ENCODE measurements around the gene DGCR6.
"Not testable (repeated sequence)": the region's sequence is repeated elsewhere in the genome, so short reads cannot be mapped to it uniquely, and the experiment has no call there.

The DGCR6 gene

GRCh38 chr22:18906896-18907295 is 776 bp downstream of the DGCR6 start:
- H2AFZ ChIP-seq: no peak overlapping the region
- H3K79me2 ChIP-seq: no peaks in the 10 kb centered on the region
- H3K4me1 ChIP-seq: no peaks in the 10 kb centered on the region
- TF ChIP-seq CTCF (IDR thresholded peaks at IDR 0.05): no peak
- H3K27me3 ChIP-seq (ENCODE audit: control insufficient read depth, insufficient read depth, low read length): no peaks in the 10 kb centered on the region
- H3K9ac ChIP-seq: no peak overlapping the region
- no peaks in the 10 kb centered on the region for H3K36me3 ChIP-seq (ENCODE audit: control insufficient read depth, insufficient read depth, low read length)
- H3K27ac ChIP-seq: no peak overlapping the region
- H3K9me3 ChIP-seq (ENCODE audit: control insufficient read depth, low read length): no peaks in the 10 kb centered on the region
- no peak overlapping the region for H3K4me2 ChIP-seq (ENCODE audit: low read length)
- H3K4me3 ChIP-seq (ENCODE audit: low read depth, low read length): no peak overlapping the region

- no peak overlapping the region for H3K27ac ChIP-seq
- TF ChIP-seq CTCF (IDR thresholded peaks at IDR 0.05): no peak
- H3K4me2 ChIP-seq (ENCODE audit: low read length): no peak overlapping the region
- H2AFZ ChIP-seq: no peak overlapping the region
- H3K79me2 ChIP-seq: no peaks in the 10 kb centered on the region
- no peak overlapping the region for H3K9ac ChIP-seq
- no peaks in the 10 kb centered on the region for H3K4me1 ChIP-seq
- no peaks in the 10 kb centered on the region for H3K36me3 ChIP-seq (ENCODE audit: control insufficient read depth, insufficient read depth, low read length)
- H3K27me3 ChIP-seq (ENCODE audit: control insufficient read depth, insufficient read depth, low read length): no peaks in the 10 kb centered on the region
- no peaks in the 10 kb centered on the region for H3K9me3 ChIP-seq (ENCODE audit: control insufficient read depth, low read length)
- no peak overlapping the region for H3K4me3 ChIP-seq (ENCODE audit: low read depth, low read length)
Observed at GRCh38 chr22:18909556-18909955, 3.4 kb downstream of the DGCR6 start.

- not testable (repeated sequence) for H3K36me3 ChIP-seq (ENCODE audit: control insufficient read depth, insufficient read depth, low read length); H2AFZ ChIP-seq
Observed at GRCh38 chr22:18911535-18911934, 5.4 kb downstream of the DGCR6 start.

GRCh38 chr22:18912264-18912946 is 6.3 kb downstream of the DGCR6 start:
- H3K9ac ChIP-seq; H3K79me2 ChIP-seq; H2AFZ ChIP-seq; H3K4me2 ChIP-seq (ENCODE audit: low read length); H3K36me3 ChIP-seq (ENCODE audit: control insufficient read depth, insufficient read depth, low read length); H3K9me3 ChIP-seq (ENCODE audit: control insufficient read depth, low read length); H3K27me3 ChIP-seq (ENCODE audit: control insufficient read depth, insufficient read depth, low read length); H3K4me1 ChIP-seq; H3K4me3 ChIP-seq (ENCODE audit: low read depth, low read length); H3K27ac ChIP-seq: not testable (repeated sequence)

More at GRCh38 chr22:18911535-18911934, 5.4 kb downstream of the DGCR6 start:
- H3K27ac ChIP-seq; H3K9ac ChIP-seq; H3K4me1 ChIP-seq; H3K27me3 ChIP-seq (ENCODE audit: control insufficient read depth, insufficient read depth, low read length); H3K9me3 ChIP-seq (ENCODE audit: control insufficient read depth, low read length); H3K79me2 ChIP-seq; H3K4me3 ChIP-seq (ENCODE audit: low read depth, low read length); H3K4me2 ChIP-seq (ENCODE audit: low read length): not testable (repeated sequence)

GRCh38 chr22:18914558-18914957 is 8.4 kb downstream of the DGCR6 start:
- not testable (repeated sequence) for H3K9ac ChIP-seq; H2AFZ ChIP-seq; H3K79me2 ChIP-seq; H3K4me1 ChIP-seq; H3K4me2 ChIP-seq (ENCODE audit: low read length); H3K4me3 ChIP-seq (ENCODE audit: low read depth, low read length); H3K27me3 ChIP-seq (ENCODE audit: control insufficient read depth, insufficient read depth, low read length); H3K9me3 ChIP-seq (ENCODE audit: control insufficient read depth, low read length); H3K27ac ChIP-seq; H3K36me3 ChIP-seq (ENCODE audit: control insufficient read depth, insufficient read depth, low read length)

- not testable (repeated sequence) for H3K27me3 ChIP-seq (ENCODE audit: control insufficient read depth, insufficient read depth, low read length); H3K9me3 ChIP-seq (ENCODE audit: control insufficient read depth, low read length); H3K4me1 ChIP-seq; H3K4me2 ChIP-seq (ENCODE audit: low read length); H3K9ac ChIP-seq; H2AFZ ChIP-seq; H3K27ac ChIP-seq; H3K79me2 ChIP-seq; H3K36me3 ChIP-seq (ENCODE audit: control insufficient read depth, insufficient read depth, low read length); H3K4me3 ChIP-seq (ENCODE audit: low read depth, low read length)
Observed at GRCh38 chr22:18915550-18915949, 9.4 kb downstream of the DGCR6 start.

GRCh38 chr22:18917818-18918217 is 11.7 kb downstream of the DGCR6 start:
- H3K4me1 ChIP-seq; H3K27me3 ChIP-seq (ENCODE audit: control insufficient read depth, insufficient read depth, low read length); H3K27ac ChIP-seq; H3K79me2 ChIP-seq; H3K9ac ChIP-seq; H2AFZ ChIP-seq; H3K36me3 ChIP-seq (ENCODE audit: control insufficient read depth, insufficient read depth, low read length); H3K9me3 ChIP-seq (ENCODE audit: control insufficient read depth, low read length); H3K4me3 ChIP-seq (ENCODE audit: low read depth, low read length); H3K4me2 ChIP-seq (ENCODE audit: low read length): not testable (repeated sequence)

- not testable (repeated sequence) for H3K4me3 ChIP-seq (ENCODE audit: low read depth, low read length); H3K27me3 ChIP-seq (ENCODE audit: control insufficient read depth, insufficient read depth, low read length); H2AFZ ChIP-seq; H3K36me3 ChIP-seq (ENCODE audit: control insufficient read depth, insufficient read depth, low read length); H3K4me1 ChIP-seq; H3K79me2 ChIP-seq; H3K4me2 ChIP-seq (ENCODE audit: low read length); H3K27ac ChIP-seq; H3K9me3 ChIP-seq (ENCODE audit: control insufficient read depth, low read length); H3K9ac ChIP-seq
Observed at GRCh38 chr22:18920257-18920902, 14.3 kb downstream of the DGCR6 start.
